ENCODE data around the gene PLA1A.

Gene PLA1A

DNA sequence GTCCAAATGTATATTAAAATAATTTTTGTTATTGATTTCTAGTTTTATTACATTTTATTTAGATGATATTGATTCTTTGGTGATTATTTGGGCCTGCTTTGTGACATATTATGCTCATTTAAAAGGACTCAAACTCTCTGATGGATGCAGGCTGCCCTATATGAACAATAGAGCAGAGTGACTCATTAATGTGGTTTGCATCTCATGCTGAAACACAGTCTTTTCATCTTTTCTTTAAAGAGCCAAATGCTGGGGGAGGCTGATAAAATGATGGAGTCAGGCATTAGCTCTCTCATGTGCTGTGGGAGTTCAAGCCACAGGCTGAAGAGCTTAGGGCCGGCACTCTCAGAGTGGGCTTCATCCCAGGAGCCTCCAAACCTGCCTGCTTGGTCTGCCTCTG is 7.2 kb downstream of the PLA1A start:
- no peak for DNase-seq (ENCODE audit: low read depth in 3 of 3, low spot score in 1 of 3)

DNA sequence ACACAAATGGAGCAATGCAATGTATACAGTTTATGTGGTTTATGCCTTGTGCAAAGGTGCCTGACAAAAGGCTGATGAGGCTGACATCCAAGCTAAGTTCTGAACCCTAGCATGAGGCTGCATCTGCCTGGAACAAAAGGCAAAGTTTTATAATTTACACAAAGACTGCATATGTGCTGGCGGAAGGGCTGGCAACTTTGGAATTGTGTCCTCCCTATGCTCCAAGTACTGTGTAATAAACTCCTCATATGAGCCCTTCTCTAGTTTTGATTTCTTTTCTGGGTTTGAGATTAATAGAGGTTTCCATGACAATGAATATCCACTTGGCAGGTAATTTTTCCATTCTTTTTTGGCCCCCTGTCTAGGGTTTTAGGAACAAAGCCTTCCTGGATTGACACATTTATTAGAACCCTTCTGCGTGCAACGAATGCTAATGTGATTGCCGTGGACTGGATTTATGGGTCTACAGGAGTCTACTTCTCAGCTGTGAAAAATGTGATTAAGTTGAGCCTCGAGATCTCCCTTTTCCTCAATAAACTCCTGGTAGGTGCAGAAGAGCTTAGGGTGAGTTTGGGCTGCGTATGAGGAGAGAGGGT is 10.8 kb downstream of the PLA1A start:
- DNase-seq (ENCODE audit: low read depth in 3 of 3, low spot score in 1 of 3) = no peak

DNA sequence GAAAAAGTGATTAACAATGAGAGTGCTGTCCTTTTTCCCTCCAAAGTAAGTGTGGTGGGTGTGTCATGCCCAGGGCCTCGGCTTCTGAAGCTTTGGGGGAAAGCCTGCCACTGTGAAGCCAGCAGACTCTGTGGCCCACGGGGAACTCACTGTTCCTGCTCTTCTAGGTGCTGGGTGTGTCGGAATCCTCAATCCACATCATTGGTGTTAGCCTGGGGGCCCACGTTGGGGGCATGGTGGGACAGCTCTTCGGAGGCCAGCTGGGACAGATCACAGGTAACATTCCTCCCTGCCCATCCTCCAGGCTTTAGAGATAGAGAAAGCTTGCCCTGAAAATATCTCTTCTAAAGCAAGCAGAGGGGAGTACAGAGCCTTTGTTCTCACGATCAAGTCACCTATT is 11.6 kb downstream of the PLA1A start:
- no peak for DNase-seq (ENCODE audit: low read depth in 3 of 3, low spot score in 1 of 3)

DNA sequence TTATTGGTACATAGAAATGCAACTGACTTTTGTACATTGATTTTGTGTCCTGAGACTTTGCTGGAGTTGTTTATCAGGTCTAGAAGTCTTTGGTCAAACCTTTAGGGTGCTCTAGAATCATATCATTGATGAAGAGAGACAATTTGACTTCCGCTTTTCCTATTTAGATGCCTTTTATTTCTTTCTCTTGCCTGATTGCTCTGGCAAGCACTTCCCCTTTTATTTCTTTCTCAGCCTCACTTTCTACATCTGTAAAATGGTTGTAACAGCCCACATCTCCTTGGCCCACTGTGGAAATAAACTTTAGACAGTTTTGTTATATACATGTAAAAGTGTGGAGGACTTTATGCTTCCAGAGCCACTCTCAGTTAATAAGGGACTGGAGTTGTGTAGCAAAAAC is 14.0 kb downstream of the PLA1A start:
- no peak for DNase-seq (ENCODE audit: low read depth in 3 of 3, low spot score in 1 of 3)

DNA sequence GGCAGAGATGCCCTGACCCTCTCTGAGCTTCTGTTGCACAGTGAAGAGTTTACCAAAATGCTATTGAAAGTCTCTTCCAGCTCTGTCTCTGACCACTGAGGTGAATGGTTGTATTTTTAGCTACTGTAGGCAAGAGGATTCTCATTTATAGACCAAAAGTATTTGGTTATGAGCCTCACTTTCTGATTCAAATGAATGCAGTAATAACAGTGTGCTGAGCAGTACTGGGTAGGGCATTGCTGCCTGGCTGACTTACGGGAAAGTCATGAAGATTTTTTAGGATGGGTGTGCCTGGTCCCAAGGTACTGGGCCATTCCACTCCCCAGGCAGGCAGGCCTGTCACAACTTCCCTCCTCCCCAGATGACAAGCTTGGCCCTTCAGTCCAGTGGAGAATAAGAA is 15.5 kb downstream of the PLA1A start:
- no peak for DNase-seq (ENCODE audit: low read depth in 3 of 3, low spot score in 1 of 3)

DNA sequence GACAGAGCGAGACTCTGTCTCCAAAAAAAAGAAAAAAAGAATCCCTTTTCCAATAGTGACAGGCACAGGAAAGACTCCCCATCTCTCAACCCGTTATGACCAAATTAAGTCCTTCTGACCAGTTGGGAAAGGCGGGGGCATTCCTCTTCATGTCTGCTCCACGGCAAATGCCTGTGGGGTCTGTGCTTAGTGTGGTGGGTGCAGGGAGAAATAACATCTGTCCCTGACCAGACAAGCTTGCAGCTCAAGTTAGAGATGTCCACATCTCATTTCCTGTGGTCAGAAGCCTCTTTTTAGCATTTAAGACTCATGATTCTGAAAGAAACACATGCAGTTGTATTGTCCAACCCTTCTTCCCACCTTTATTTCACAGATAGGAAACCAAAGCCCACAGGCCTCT is 16.2 kb downstream of the PLA1A start:
- DNase-seq (ENCODE audit: low read depth in 3 of 3, low spot score in 1 of 3) = no peak

DNA sequence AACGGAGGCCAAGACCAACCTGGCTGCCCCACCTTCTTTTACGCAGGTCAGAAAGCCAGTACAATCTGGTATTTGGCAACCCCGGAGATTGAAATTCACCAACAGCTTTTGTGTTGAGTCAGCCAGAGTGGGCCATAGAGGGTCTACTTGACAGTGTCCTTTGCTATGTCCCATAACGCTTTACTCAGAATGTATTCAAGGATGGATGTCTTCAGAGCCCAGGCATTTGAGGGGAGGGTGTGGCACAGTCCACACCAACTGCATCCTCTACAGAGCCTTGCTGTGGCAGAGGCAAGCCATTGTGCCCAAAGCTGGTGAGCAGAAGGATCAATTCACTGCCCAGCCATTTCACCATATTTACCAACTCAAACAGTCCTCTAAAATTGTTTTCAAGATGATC is 18.4 kb downstream of the PLA1A start:
- no peak for DNase-seq (ENCODE audit: low read depth in 3 of 3, low spot score in 1 of 3)

DNA sequence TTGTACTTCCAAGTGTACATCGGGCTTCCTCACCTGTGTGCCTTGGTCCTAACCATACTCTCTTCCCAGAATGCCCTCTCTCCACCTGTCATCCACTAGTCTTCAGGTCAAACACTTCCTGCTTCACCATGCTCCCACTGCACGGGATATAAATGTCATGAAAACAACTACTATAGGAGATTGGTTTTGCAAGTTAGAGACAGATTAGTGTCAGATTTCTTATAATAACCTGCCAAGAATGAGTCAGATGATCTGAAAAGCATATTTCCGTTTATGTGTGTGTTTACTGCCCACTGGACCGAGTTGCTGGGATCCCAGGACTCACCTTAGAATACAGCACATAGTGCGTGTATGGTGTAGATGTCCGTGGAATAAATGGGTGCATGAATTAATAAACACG is 21.4 kb downstream of the PLA1A start:
- no peak for DNase-seq (ENCODE audit: low read depth in 3 of 3, low spot score in 1 of 3)

DNA sequence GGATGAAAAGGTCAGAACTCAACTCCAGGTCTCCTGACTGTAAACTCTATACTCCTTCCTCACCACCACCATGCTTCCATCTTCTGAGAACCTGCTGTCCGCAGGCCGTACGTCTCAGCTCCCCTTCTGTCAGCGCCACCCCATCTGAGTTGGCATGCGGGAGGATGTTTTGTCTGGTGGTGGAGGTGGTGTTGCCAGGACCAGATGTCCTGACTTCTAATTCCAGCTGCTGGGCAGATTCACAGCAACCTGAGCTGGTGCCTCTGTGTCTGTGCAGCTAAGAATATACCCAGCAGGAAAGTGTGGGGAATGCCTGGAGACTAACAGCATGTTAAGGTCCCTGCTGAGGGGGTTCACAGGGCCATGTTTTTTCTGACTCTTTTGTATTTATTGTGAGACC is 23.2 kb downstream of the PLA1A start:
- no peak for DNase-seq (ENCODE audit: low read depth in 3 of 3, low spot score in 1 of 3)

DNA sequence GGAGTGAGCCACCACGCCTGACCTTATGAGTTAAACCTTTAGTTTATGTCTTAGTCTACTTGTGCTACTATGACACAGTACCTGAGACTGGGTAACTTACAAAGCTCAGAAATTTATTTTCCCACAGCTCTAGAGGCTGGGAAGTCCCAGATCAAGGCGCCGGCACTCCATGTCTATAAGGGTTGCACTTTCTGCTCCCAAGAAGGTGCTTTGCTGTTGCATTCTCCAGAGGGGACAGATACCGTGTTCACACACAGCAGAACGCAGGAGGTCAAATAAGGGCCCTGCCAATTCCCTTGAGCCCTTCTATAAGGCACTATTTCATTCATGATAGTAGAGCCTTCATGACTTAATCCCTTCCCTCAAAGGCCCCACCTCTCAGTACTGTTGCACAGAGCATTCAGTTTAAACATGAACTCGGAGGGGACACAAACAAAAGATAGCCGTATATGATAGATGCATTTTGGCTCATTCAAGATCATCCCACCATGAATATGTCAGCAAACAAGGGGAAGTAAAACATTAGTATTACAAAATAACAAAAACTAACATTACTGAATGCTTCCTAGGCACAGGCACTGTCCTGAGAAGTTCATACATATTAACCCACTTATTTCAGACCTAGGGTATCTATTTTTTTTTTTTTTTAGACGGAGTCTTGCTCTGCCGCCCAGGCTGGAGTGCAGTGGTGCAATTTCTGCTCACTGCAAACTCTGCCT is 26.5 kb downstream of the PLA1A start:
- DNase-seq (ENCODE audit: low read depth in 3 of 3, low spot score in 1 of 3) = no peak

DNA sequence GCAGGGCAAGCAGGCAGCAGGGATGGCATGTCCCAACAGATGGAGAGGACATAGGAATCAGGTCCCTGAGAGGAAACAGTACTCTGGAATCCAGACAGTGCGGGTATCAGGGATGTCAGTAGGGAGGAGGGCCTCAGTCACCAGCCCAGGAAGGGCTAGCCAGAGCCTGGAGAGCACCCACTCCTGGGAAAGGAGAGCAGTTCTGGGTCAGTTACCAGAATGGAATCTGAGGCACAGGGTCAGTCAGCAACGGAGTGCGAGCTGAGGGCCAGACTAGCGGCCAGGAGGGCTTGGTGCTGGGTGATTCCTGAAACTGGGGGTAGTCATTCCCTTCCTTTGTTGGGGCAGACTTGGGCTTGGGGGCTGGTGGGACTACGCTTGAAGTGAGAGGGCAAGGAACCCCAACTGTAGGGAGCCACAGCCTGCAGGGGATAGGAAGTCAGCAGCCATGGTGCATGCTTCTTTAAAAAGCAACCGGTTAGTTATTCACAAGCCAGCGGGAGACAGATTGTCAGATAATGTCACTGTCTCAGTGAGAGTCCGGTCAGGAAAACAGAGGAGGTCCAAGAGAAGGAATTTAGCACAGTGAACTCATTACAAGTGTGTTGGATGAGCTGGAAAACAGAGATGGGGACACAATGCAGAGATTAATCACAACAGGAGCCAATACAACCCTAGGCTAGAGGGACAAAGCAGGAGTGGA is 27.9 kb downstream of the PLA1A start:
- DNase-seq (ENCODE audit: low read depth in 3 of 3, low spot score in 1 of 3) = no peak

DNA sequence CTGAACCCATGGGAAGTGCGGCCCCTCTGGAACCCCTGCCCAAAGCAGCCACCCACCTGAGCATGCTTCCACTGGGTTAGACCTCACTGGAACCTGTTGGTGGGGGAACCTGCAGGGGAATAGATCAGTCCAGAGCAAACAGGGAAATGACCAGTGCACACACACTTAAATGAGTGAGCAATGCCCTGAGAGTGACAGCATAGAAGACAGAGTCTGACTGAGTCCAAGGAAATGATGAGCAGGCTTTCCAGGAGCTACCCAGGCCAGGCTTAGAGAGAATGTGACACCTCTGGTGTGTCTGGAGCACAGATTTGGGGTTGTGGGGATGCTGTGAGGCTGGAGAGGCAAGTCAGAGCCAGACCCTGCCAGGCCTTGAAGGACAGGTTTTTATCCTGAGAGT is 28.5 kb downstream of the PLA1A start:
- DNase-seq (ENCODE audit: low read depth in 3 of 3, low spot score in 1 of 3) = no peak

DNA sequence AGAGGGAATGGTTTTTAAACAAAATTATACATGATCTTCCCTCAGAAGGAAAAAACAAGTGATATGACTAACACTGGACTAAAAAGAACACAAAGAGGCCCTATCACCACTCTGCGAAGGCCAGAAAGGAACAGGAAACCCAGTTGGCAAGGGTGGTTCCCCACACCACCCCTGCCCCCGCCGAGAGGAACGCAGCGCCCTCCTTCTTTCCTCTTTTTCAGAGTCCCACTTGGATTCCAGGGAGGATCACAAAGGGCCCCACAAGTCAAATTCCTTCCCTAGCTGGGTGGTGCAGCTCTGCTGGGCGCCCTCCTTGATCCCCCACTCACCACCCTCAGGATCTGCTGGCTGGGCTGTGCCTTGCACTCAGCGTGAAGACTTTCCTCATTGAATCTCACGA is 29.8 kb downstream of the PLA1A start:
- DNase-seq (ENCODE audit: low read depth in 3 of 3, low spot score in 1 of 3) = no peak

DNA sequence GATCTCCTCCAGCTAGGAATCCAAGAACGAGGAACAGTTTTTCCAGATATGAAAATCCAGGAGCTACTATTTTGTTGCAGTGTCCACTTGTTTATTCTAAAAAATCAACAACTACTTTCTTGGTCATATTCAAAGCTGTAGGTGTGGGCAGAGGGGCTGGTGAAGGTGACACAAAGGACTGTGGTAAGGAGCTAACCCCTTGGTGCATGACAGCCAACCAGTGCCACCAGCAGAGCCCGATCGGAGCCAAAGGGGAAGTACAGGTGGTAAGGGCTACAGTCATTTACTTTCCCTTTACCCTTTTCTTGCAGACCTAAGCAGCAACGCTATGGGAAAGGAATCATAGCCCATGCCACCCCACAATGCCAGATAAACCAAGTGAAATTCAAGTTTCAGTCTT is 30.7 kb downstream of the PLA1A start:
- DNase-seq (ENCODE audit: low read depth in 3 of 3, low spot score in 1 of 3) = no peak

DNA sequence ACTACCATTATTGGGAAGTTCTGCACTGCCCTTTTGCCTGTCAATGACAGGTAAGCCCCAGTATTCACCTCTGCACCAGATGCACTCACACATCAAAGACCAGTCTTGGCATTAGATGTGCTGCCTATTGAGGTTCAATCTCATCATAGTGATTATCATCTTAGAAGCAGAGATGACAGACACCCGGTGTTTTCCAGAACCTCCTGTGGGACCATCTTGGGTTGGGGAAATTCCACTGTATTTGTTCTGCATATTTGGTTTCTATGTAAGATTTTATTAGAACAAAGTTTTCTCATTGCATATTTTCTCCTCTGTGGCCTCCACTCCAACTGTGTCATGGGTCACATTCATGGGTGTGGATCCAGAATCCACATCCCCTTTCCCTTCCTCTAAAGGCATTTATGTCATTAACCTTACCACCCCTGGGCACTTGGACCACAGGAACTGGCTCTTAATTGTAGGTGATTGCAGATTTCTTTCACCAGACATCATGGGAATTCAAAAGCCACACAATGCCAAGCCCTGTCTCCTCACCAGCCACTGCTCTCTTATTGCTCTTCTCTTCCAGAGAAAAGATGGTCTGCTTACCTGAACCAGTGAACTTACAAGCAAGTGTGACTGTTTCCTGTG is 31.2 kb downstream of the PLA1A start:
- DNase-seq (ENCODE audit: low read depth in 3 of 3, low spot score in 1 of 3) = no peak

DNA sequence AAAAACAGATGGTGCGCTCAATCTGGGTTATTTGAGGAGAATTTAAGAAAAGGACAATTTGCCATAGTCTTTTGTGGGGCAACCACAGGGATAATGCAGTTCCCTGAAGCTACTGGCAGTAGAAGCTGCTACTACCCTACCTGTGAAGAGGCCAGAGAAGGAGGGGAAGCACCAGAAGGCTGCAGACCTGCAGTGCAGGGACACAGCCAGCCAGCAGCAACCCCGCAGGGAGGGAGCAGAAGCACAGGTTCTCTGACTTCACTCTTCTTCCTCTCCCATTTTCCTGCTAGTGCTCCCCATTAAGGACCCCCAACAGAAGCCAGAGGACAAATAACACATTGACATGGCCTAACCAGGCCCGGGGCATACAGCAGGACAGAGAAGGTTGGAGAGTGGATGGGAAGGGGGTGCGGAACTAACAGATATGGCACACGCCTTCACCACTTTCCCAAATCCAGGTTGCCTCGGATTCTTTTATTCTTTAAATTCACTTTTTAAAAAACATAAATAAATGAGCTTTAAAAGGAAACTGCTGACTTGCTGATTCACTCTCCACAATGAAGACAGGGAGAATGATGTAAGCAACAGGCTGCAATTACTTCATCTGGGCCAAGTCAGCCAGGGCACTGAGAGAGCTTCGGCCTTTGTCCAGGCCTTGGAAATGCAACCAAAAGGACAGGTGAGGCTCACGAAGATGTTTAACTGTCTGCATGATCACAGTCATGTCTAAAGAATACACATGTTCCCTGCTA is 32.6 kb downstream of the PLA1A start:
- no peak for DNase-seq (ENCODE audit: low read depth in 3 of 3, low spot score in 1 of 3)

DNA sequence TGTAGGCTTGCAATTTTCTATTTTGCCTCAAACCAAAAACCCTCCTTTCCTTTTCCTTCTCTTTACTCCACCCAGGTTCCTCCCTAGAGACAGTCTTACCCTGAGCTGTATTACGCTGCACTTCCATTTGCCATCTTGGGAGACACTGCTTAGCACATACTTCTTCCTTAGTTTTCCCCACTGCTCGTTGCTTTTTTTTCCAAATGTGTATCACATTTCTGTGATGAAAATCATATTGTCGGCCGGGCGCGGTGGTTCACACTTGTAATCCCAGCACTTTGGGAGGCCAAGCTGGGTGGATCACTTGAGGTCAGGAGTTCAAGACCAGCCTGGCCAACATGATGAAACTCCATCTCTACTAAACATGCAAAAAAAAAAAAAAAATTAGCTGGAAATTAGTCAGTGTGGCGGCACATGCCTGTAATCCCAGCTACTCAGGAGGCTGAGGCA is 33.2 kb downstream of the PLA1A start:
- no peak for DNase-seq (ENCODE audit: low read depth in 3 of 3, low spot score in 1 of 3)

DNA sequence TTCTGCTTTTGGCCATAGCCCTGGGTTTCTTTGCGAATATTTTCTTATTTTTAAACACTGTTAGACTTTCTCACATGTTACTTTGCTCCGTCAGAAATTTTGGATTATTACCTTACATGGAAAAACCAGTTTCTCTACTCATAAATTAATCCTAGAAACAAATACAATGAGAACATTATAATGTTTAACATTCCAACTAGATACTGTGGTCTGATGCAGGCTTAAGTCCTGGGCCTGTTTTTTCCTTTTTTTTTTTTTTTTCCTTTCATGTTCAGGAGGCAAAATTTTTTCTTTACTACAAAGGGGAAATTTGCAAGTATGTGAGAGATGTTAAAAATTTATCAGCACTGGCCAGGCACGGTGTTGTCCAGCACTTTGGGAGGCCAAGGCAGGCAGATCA is 33.8 kb downstream of the PLA1A start:
- no peak for DNase-seq (ENCODE audit: low read depth in 3 of 3, low spot score in 1 of 3)

DNA sequence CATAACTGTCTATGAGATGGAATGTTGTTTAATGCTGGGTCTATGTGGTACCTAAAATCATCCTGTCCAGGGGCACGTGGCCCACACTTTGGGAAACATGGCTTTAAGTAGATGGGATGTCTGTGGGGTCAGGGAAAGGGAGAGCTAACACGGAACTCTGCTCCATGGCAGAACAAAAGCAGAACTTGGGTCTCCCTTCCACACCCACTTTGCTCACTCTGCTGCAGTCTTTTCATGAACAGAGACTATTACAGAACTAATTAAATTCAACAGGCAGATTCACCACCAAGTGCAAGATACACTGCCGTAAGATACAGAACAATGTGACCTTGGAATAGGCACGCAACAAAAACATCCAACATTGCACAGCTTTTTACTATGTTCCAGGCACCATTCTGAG is 34.5 kb downstream of the PLA1A start:
- DNase-seq (ENCODE audit: low read depth in 3 of 3, low spot score in 1 of 3) = no peak

DNA sequence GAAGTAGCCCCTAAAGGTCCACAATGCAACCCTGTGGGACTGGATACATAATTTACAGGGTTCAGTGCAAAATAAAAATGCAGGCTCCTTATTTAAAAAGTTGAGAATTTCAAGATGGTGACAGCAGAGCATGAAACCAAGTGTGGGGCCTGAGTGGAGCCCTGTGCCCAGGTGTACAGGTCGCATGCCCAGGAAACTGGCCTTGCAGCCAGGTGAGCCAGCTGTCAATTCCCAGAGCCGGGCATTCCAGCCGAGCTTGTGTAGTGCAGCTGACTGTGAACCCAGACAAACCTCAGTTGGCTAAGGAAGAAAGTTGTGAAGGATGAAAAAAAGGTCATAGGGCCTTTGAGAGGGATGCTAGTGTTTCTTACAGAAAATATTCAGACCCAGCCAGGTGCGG is 35.1 kb downstream of the PLA1A start:
- no peak for DNase-seq (ENCODE audit: low read depth in 3 of 3, low spot score in 1 of 3)

DNA sequence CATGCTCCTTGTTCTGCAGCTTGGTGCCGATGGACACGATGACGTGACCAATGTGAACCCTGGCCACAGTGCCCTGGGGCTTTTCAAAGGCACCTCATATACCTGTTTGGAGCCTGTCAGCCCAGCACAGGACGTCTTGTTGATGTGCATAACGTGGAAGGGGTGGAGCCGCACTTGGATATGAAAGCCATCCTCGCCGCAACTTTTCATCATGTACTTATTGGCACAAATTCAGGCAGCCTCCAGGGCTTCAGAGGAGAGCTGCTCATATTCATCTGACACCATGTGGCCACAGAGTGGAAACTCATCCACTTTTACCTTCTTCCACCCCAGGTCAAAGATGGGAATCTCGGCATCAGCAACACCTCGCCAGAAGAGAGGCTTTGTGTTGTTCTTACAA is 38.0 kb downstream of the PLA1A start:
- DNase-seq (ENCODE audit: low read depth in 3 of 3, low spot score in 1 of 3) = no peak
